Hematopoietic multipotent progenitor cell treated with erythropoietin and hydrocortisone succinate and interleukin-3 and kit ligand, for 8 days (in vitro differentiated cells): ENCODE measurements around the gene TMEM86A.
A peak's percentile ranks its signal among the peaks of the same experiment; 100 is the strongest.

Source experiments
- DNase-seq: peaks from one replicate; pipeline ENCODE4 v3.0.0-alpha.2; 2015

Gene TMEM86A

DNA sequence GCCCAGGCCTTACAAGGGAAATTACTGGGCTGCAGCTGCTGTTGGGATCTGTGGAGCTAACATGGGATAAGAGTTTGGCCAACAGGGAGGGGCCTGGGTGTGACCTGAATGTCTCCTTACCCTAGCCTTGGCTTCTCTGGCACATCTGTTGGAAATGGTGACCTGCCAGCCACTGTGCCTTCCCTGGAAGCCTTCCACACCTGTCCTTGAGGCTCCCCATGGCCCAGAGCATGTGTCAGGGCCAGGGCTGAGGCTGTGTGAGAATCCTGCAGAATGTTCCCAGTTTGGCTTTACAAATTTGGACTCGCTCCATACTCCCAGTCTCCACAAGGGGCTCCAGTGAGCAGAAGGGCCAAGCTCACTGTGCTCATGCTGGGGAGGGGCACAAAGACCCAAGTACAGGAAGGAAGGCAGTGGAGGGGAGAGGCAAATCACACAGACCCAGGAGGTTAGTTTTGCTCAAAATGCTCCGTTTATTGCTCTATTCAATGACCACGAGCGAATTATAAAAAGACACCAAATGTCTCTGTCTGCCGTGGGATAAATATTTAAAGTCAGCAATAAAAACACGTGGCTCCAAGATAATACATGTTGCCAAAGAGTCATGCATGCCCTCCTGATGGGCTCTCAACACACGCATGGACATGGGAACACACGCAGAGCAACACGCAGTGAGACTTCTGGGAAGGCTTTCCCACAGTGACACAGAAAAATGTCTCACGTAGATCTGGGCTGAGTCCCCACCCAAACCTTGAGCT is 29.1 kb downstream of the TMEM86A start:
- DNase-seq = peak; percentile 36

- DNase-seq = no peak
Observed at GRCh38 chr11:18728658-18729057, 30.1 kb downstream of the TMEM86A start.

- no peak for DNase-seq
Observed at GRCh38 chr11:18729426-18729825, 30.8 kb downstream of the TMEM86A start.

DNA sequence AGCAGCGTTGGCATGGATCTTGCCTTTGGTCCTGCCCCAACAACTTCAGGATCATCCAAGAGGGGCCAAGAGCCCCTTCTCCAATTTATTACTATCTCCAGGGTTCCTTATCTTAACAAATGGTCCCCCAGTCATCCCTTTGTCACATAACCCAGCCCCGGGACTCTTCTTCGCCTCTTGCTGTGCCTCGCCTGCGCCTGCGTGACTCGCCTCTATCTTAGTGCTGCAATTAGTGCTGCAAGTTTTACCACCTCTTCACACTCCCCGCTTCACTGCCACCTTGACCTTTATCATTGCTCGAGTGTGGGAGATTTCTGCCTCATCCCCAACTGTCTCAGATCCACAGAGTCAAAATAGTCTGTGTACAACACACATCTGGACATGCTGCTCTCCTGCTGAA is 31.4 kb downstream of the TMEM86A start:
- DNase-seq = no peak

- no peak for DNase-seq
Observed at GRCh38 chr11:18731441-18731840, 32.9 kb downstream of the TMEM86A start.

DNA sequence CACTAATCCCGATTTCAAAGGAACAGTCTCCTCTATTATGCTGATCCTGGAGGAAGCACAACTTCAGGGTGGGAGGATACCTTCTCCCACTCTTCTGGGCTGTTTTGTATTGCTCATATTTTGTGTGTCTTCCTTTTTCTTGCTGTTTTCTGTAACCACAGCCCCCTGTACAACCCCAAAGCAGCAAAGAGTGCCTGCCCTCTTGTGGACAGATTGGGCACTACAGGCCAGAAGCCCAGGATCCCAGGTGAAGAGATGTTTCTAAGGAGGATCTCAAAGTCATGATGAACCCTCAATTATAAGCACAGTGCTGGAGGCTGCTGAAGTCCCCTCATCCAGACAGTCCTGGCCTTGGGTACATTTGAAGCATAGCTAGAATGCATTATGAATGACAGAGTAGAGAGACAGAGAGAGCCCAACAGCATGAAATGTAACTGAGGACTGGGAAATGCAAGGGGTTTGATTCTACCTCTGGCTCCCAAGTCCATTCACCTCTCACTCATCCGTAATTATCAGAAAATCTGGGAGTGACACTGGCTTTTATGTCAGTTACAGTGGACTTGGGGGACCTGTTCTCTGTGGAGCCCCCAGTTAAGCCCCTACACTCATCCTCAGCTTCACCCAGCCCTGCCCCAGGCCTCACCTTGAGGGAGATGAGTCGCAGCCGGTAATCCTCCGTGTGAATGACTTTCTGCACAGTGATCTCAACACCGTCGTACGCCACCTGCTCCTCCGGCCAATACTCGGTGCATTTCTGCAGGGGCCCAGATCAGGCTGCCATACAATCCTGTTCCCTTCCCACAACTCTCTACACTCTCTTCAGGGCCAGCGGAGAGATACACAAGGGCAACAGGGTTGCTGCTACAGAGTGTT is 33.6 kb downstream of the TMEM86A start:
- peak; percentile 34 for DNase-seq

DNA sequence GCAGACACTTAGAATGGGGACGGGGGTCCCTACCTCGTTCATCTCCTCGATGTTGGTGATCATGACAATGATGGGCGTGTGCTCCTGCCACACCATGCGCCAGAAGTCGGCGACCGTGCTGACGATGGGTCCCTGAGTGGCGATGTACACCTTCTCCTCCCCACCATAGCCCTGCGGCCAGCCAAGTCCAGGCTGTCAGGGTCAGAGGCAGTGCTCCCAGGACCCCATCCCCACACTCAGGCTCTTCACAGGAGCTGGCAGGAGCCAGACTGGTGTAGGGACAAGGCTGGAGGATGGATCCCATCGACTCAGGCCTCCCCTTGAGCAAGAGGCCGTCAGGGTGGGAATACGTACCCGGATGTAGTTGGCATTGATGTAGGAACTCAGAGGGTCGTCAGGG is 34.6 kb downstream of the TMEM86A start:
- no peak for DNase-seq

GRCh38 chr11:18736590-18737148 is 38.1 kb downstream of the TMEM86A start:
- no peak for DNase-seq

DNA sequence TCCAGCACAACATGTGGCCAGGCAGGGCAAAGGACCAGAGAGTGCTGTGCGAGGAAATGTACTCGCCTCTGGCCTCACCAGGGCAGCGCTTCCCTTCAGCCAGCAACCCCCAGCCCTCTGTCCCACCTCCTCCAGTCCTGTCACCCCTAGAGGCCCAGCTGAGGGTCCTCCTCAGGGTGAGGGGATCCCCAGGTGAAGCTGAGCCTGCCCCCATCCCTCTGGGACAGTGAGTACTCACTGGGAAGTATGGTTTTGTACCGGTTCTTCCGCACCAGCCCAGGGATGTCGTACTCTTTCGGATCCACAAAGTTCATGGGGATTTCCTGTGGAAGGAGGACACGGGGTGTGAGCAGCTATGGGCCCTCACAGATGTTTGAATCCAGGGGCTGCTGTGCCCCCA is 39.1 kb downstream of the TMEM86A start:
- no peak for DNase-seq

DNA sequence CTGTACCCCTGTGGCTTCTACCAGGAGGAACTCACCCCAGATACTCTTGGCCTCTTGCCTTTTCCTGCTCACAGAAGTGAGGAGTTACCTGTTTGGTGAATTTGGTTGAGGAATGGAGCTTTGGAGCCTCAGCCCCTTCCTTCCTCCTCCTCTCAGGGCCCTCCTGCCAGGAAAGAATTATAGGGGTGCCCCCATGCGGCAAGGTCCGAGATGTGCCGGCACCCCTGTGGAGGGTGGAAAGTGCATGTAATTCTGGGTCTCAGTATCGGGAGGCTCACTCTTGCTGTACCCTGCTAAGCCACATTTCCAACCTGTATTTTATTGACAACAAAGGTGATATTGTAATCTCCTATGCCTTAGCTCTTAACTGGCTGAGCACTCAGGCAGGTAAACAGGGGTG is 41.1 kb downstream of the TMEM86A start:
- DNase-seq = no peak

GRCh38 chr11:18741783-18742182 is 43.2 kb downstream of the TMEM86A start:
- DNase-seq = no peak

DNA sequence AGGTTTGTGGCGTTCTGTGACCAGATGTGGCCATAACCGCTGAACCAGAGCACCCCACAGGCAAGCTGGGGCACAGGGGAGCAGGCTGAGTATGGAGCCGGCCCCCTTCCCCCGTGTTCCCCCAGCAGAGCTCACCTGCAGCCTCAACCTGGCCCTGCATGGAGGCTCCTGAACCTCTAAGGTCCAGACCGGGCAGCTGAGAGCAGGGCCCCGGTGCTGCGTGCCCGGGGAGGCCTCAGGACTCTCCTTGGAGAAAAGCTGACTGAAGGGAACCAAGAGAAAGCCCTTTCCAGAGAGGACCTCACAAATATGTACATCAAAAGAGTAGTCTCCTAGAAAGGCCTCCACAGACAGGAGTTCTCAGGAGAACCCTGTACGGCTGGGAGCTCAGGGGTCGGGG is 44.8 kb downstream of the TMEM86A start:
- no peak for DNase-seq

GRCh38 chr11:18743900-18744514 is 45.4 kb downstream of the TMEM86A start:
- DNase-seq = no peak

- DNase-seq = no peak
Observed at GRCh38 chr11:18745251-18745650, 46.7 kb downstream of the TMEM86A start.

- no peak for DNase-seq
Observed at GRCh38 chr11:18748766-18749365, 50.3 kb downstream of the TMEM86A start.

- DNase-seq = no peak
Observed at GRCh38 chr11:18749681-18750319, 51.2 kb downstream of the TMEM86A start.

GRCh38 chr11:18750944-18751343 is 52.4 kb downstream of the TMEM86A start:
- DNase-seq = no peak

- DNase-seq = no peak
Observed at GRCh38 chr11:18752502-18752901, 53.9 kb downstream of the TMEM86A start.

GRCh38 chr11:18754308-18754707 is 55.7 kb downstream of the TMEM86A start:
- no peak for DNase-seq
